Measurements from ENCODE around the gene PTPRG.

PTPRG gene

GRCh38 chr3:61765157-61765876, 203.9 kb downstream of the PTPRG start:
- DNase-seq (ENCODE audit: low spot score), result no peak

DNA sequence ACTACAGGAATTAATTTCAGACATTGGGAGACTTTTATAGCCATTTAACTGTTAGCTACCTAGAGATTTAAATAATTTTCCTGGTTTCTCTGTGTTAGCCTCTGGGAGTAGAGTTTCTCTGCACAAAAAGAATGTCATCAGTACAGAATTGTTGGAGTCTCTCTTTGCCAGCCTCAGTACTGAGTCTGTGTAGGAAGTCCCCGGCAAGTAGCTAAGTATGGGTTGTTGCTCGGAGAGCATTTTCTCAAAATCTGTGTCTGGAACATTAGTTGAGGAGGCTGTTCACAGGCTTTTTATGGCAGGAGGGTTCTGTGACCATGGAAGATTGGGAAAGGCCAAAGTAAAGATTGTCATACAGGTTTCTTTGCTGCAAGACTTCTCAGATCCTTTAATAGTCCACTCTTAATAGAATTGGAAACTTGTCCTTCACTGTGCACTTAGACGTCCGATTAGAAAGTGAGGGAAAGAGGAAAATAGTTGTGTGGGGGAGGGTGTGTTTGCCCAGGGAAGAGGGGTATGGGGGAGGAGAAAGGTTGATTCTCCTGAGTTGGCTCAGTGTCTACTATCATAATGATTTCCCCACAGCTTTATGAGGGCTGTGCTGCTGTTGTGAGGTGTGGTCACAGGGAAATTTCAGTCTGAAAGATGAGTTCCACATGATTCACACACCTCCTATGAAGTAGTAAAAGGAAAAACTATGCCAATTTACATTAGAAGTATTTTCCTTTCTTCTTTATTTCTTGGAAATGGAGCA, 207.1 kb downstream of the PTPRG start:
- no peak for DNase-seq (ENCODE audit: low spot score)

DNA sequence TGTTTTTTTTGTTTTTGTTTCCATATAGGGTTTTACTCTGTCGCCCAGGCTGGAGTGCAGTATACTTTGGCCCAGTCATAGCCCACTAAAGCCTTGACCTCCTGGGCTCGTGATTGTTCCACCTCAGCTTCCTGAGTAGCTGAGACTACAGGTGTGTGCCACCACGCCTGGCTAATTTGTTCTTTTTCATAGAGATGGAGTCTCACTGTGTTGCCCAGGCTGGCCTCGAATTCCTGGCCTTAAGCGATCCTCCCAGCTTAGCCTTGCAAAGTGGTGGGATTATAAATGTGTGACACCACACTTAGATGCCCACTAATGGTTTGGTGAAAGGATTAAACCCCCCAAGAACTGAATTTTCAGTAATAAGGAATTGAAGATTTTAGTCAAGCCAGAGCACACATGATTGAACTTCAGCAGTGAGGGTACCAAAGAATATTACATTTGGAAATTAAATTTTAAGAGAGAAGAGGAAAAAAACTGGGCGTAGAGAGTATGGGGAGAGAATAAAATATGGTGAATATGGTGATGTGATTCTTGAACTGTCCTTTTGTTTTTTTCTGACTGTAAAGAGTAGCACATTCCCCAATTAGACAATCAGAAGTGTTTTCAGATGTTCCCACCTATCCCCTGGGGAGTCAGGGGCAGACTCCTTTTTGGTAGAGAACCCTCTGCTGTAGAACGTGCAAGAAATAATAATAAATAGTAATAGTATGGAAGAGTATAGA, 208.1 kb downstream of the PTPRG start:
- DNase-seq (ENCODE audit: low spot score), result no peak

GRCh38 chr3:61771976-61772375, 210.6 kb downstream of the PTPRG start:
- no peak for DNase-seq (ENCODE audit: low spot score)

DNA sequence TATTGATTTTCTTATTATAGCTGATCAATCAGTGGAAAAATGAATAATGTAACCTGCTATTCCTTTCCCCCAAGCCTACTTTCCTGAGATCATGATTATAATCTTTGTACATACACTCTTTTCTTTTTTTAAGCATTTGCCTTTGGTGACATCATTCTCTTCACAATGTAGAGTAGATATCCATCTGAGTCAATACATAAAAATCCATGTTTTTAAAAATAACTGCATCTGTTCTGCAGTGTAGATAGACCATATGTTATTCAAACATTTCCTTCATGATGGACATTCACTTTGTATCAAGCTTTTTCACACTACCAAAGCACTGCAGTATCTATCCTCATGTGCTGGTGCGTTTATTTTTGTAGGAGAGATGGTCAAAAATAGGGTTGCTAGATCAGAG, 211.1 kb downstream of the PTPRG start:
- DNase-seq (ENCODE audit: low spot score), result no peak

- DNase-seq (ENCODE audit: low spot score), result no peak
Measured at GRCh38 chr3:61774279-61774890, 213.0 kb downstream of the PTPRG start.

GRCh38 chr3:61776390-61776789, 215.0 kb downstream of the PTPRG start:
- no peak for DNase-seq (ENCODE audit: low spot score)

DNA sequence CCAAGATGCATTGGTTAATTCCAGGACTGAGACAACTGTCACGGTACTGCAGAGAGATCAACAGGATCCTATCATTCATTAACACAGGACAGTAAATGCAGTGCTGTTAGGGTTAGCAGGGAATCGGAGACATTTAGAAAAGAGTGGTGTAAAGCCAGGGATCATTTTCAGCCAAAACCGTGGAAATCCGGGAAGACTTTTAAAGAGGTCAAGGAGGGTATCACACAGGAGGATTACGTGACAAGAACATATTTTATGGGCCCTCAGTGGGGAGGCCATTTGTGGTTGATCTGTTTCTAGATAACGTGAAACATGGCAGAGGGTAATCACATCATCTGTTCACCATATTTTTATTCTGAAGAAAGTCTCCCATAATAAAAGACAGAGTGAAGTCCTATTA, 216.1 kb downstream of the PTPRG start:
- no peak for DNase-seq (ENCODE audit: low spot score)

DNA sequence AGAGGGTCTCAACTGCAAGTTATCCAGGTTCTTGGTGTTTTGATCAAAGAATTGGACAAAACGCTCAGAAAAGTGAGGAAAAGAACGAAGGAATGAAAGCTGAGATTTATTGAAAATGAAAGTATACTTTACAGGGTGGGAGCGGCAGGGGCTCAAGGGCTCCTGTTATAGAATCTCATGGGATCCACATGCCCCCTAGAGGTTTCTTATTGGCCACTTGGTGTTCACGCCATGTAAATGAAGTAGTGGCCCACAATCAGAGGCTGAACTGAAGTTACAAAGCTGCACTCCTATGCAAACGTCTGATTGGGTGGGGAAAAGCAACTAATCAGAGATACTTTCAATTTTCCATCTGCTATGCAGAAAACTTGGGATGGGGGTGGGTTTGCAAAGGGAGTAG, 216.7 kb downstream of the PTPRG start:
- no peak for DNase-seq (ENCODE audit: low spot score)

DNA sequence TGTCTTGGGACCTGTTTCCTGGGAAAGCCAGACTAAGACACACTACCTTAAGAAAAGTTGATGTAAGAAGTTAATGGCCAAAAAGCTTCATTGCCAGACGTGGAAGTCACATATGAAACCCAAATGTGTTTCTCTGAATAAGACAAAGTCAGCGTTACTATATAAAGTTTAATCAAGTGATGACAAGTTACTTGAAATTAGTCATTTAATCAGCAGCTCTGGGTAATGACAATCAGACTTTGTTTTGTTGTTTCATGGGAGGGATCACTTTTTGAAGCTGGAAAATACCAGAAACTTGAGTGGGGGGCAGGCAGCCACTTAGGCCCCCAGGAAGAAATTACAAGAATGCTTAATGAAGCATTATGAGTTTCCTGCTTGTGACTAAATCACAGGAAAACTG, 218.6 kb downstream of the PTPRG start:
- no peak for DNase-seq (ENCODE audit: low spot score)

DNA sequence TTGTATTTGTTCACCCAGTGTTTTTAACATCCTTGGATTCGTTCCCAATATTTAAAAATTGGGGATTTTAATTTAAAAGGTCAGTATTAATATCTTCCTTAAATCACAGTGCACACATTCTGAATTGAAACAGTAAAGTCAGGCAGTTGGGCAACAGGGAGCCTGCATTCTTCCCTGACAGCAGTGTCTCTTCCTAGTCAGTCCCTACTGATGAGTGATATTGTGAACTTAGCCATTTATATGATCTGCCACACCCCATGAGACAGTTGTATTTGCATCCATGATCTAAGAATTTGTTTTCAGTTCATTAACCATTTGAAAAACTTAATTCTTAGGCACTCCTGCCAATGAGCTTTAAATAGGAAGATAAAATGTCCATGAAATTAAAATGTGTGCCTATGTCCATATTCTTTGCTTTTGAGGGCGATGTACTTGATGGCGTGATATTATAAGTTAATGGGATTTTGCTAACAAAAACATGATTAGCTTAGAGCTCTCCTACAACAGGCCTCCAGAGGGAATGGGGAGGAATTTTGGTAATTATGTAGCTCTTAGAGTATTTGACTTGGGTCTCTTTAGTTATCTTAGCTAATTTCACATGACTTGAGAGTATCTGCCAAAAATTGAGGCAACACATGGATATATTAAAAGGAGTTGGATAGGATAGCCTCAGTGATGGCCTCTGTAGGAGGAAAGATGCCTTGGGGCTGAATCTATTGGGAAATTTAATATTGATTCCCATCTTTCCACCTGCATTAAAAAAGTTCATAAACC, 219.3 kb downstream of the PTPRG start:
- no peak for DNase-seq (ENCODE audit: low spot score)

DNA sequence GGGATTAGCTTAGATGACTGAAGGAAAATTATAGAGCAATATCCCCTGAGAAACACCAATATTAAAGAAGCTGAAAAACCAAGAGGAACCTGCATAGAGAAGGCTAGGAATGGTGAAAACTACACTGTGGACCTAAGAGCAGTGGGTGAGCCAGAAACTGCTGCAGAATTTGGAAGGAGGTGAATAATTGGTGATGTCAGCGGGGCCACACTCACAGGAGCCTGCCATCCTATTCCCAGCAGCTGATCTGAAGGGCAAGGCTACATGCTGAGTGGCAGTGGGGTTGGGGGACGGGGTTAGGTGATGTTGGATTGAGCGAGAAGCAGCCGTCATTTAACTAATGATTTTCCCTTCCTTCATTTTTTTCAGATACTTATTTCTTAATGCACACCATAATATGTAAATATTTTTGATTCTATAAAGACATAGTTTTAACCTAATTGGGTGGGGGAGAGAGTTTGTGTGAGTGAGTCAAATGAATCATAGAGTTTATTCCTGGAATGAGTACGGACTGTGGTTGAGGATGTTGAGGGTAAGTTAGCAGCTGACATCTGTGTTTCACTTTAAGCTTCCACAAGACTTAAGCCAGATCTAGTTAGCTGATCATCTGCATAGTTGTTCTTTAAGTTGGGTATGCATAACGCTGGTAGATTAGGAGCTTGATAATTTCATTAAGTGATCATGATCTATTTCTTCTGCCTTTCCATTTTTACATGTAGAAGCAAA, 222.8 kb downstream of the PTPRG start:
- no peak for DNase-seq (ENCODE audit: low spot score)

DNA sequence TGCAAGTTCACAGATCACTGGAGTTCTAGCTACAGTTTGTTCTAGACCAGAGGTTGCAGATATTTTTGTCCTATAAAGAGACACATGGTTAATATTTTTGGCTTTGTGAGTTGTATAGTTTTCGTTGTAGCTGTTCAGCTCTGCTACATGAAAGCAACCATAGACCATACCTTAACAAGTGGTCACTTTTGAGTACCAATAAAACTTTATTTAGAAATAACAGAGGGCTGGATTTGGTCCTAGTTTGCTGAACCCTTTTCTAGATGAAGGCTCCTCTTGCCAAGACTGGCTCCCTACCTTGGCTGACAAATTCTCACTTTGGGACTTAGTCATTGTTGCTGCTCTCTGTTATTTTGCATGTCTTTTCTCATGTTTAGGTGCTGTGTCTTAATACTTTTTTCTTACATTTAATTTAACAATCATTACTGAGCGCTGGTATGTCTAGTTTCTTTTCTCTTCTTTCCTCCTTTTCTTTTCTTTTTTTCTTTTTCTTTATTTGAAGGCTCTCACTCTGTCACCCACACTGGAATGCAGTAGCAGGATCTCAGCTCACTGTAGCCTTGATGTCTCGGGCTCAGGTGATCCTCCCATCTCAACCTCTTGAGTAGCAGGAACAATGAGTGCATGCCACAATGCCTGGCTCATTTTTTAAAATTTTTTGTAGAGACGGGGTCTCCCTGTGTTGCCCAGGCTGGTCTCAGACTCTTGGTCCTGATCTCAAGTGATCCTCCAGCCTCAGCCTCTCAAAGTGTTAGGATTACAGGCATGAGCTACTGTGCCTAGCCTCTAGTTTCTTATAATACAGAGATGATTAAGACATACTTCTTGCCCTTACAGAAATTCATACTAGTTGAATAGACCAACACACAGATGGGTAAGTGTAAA, 227.5 kb downstream of the PTPRG start:
- DNase-seq (ENCODE audit: low spot score), result no peak

DNA sequence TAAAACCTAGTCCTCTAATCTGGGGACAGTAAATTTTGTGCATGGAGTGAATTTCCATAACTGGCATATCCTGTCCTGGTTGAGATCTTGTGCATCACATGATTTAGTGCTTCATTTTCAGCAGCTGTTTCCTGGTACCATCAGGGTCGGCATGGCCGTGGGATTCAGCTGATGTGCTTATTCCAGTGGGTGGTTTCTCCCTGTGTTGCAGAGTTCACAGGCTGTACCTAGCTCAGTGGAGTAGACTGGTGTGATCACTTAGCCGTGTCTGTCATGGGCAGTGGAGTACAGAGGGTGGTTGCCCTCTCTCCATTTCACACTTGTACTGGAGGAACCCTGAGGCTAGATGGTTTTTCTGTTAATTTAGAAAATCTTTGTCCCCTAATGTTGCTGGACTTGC, 228.5 kb downstream of the PTPRG start:
- no peak for DNase-seq (ENCODE audit: low spot score)

DNA sequence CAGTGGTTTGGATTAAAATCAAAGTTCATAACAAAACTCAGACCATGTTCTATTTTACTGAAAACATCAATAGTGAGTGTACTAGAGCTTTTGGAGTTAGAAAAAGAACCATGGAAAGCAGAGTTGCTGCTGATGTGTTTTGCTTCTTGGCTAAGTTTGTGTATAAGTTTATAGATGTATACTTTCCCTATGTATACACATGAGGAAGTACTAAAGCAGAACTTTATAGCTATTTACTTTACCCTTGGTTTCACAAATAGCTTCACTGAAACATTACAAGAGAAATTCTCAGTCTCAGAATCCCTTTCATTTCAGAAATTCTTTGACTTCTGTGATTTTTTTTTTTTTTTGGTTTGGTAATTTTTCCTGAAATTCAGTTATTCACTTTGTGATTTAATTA, 229.0 kb downstream of the PTPRG start:
- no peak for DNase-seq (ENCODE audit: low spot score)

- no peak for DNase-seq (ENCODE audit: low spot score)
Measured at GRCh38 chr3:61793056-61793455, 231.7 kb downstream of the PTPRG start.

- DNase-seq (ENCODE audit: low spot score), result no peak
Measured at GRCh38 chr3:61793521-61793920, 232.2 kb downstream of the PTPRG start.

DNA sequence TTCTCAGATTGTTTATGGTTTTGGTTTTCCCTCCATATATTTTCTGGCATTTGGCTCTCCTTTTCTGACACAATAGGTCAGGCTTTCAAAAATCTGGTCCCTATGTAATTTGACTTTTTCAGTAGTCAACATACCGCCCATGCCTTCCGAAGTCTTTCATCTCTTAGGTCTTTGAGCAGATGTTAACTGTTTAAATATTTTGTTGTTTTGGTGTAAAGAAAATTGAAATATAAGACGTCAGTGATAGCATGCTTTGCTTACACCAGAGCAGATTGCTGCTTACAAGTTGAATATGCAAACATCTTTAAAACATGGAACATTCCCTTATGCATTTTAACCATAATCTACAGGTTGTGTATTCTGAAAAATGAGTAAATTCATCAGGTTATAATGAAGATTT, 233.0 kb downstream of the PTPRG start:
- DNase-seq (ENCODE audit: low spot score), result no peak

DNA sequence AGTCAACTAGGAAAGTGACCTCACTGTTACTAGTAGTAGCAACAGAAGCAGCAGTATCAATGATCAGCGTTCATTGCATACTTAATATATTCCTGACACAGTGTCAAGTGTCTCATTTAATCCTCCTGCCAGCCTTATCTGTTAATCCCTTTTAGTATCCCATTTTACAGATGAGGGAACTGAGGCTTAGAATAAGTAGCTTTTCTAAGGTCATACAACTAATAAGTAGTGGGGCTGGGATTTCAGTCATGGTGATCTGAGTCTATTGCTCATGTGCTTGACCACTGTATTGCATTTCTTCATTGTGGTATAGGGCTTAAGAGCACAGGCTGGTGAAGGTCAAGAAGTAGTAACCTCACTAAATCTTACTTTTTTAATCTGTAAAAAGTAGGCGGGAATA, 233.6 kb downstream of the PTPRG start:
- DNase-seq (ENCODE audit: low spot score), result no peak

DNA sequence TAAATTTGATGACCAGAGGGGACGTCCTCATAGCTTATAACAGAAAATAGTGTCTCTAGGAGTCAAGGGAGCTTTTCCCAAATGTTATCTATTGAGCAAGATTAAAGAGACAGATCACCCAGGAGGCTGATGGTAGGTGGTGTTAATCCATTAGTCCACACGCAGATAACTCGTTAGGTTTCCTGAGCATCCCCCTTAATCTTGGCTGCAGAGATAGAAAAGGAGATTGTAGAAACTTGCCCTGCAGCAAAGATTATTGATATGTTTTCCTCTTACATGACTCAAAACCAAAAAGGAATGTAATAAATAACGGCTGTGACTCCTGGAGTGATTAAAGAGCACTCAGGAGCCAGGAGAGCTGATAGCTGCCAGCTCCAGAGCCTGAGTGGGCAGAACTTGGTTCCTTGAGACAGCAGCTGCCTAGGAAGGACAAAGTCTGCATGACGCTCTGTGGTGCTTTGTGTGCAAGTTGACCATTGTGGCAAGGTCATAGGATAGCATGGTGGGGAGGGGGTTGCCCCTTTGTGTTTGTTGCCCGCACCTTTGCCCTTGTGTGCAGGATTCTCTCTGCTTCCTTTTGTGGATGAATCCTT, 234.8 kb downstream of the PTPRG start:
- no peak for DNase-seq (ENCODE audit: low spot score)

Data from hematopoietic multipotent progenitor cell treated with erythropoietin and hydrocortisone succinate and interleukin-3 and kit ligand, for 17 days (in vitro differentiated cells).